Karpas-422 (cell line): ENCODE measurements around the gene FUOM. TPM values are rescaled to one million over a fixed set of nuclear protein-coding genes. Genes with fewer than 3 reads are reported as not detected.

Source experiments
- DNase-seq: peaks from one replicate; pipeline ENCODE4 v3.0.0-alpha.2; 2015
- H2AFZ ChIP-seq: fragments of 200-600 bp; sonication (generic); 2 replicates; pipeline ENCODE4 v1.6.1; 2014; ENCODE audit warnings: antibody characterized with exemption, low read length, mixed read lengths
- H3K27ac ChIP-seq: fragments of 200-600 bp; sonication (generic); 2 replicates; pipeline ENCODE4 v1.5.1; 2014; ENCODE audit warnings: mild to moderate bottlenecking, low read length, moderate library complexity
- H3K27me3 ChIP-seq: fragments of 200-600 bp; sonication (generic); 2 replicates; pipeline ENCODE4 v1.6.1; 2014; ENCODE audit warnings: low read length, mixed read lengths
- H3K36me3 ChIP-seq: fragments of 200-600 bp; sonication (generic); 2 replicates; pipeline ENCODE4 v1.6.1; 2014; ENCODE audit warnings: low read length, mixed read lengths; ENCODE audit not compliant: insufficient read depth
- H3K4me1 ChIP-seq: fragments of 200-600 bp; sonication (generic); 2 replicates; pipeline ENCODE4 v1.6.1; 2014; ENCODE audit warnings: mild to moderate bottlenecking, low read length, mixed read lengths
- H3K4me2 ChIP-seq: fragments of 200-600 bp; sonication (generic); 2 replicates; pipeline ENCODE4 v1.6.1; 2014; ENCODE audit warnings: low read length, low read depth, mild to moderate bottlenecking; ENCODE audit not compliant: poor library complexity, severe bottlenecking
- H3K4me3 ChIP-seq: fragments of 200-600 bp; sonication (generic); 2 replicates; pipeline ENCODE4 v1.5.1; 2014; ENCODE audit warnings: mild to moderate bottlenecking, antibody characterized with exemption, low read length, mixed read lengths
- H3K79me2 ChIP-seq: fragments of 200-600 bp; sonication (generic); 2 replicates; pipeline ENCODE4 v1.6.1; 2014; ENCODE audit warnings: mild to moderate bottlenecking, low read length, mixed read lengths
- H3K9ac ChIP-seq: fragments of 200-600 bp; sonication (generic); 2 replicates; pipeline ENCODE4 v1.6.0; 2014; ENCODE audit warnings: low read length
- H3K9me2 ChIP-seq: fragments of 200-600 bp; sonication (generic), shearing (Covaris generic); replicated peaks from 2 replicates; pipeline ENCODE4 v1.6.0; 2014; ENCODE audit warnings: mild to moderate bottlenecking, low read length, moderate library complexity; ENCODE audit not compliant: insufficient read depth
- H3K9me3 ChIP-seq: fragments of 300-700, 200-600 bp; sonication (generic); 2 replicates; pipeline ENCODE4 v1.6.1; 2014; ENCODE audit warnings: low read length, mixed read lengths
- H4K20me1 ChIP-seq: fragments of 200-600 bp; sonication (generic); 2 replicates; pipeline ENCODE4 v1.6.1; 2014; ENCODE audit warnings: mild to moderate bottlenecking, antibody characterized with exemption, low read length, low read depth; ENCODE audit not compliant: insufficient read depth
- total RNA-seq: library from RNA; depleted of rRNA; stranded (reverse); fragments of >200 nt; shearing (Covaris generic); gene quantifications from 2 replicates; pipeline ENCODE4 v1.2.3, GENCODE V29; 2014; ENCODE audit warnings: low replicate concordance

FUOM gene
- total RNA-seq, 1 experiment from 2014 or later, result 0.97 TPM

GRCh38 chr10:133353988-133354605, 3.7 kb downstream of the FUOM start:
- H3K4me1 ChIP-seq, result peaks cover 5% of the 10 kb centered on the region; the same call in 1 of the 2 replicates
- no peaks in the 10 kb centered on the region for H3K79me2 ChIP-seq
- no peaks in the 10 kb centered on the region for H3K36me3 ChIP-seq
- no peak overlapping the region for H3K9ac ChIP-seq
- no peak for DNase-seq
- H3K9me2 ChIP-seq, result no peaks in the 10 kb centered on the region
- no peaks in the 10 kb centered on the region for H4K20me1 ChIP-seq
- H3K4me3 ChIP-seq, result no peak overlapping the region
- no peaks in the 10 kb centered on the region for H3K27me3 ChIP-seq
- no peaks in the 10 kb centered on the region for H3K9me3 ChIP-seq
- H3K27ac ChIP-seq, result no peak overlapping the region
- no peak overlapping the region for H3K4me2 ChIP-seq
- no peak overlapping the region for H2AFZ ChIP-seq

DNA sequence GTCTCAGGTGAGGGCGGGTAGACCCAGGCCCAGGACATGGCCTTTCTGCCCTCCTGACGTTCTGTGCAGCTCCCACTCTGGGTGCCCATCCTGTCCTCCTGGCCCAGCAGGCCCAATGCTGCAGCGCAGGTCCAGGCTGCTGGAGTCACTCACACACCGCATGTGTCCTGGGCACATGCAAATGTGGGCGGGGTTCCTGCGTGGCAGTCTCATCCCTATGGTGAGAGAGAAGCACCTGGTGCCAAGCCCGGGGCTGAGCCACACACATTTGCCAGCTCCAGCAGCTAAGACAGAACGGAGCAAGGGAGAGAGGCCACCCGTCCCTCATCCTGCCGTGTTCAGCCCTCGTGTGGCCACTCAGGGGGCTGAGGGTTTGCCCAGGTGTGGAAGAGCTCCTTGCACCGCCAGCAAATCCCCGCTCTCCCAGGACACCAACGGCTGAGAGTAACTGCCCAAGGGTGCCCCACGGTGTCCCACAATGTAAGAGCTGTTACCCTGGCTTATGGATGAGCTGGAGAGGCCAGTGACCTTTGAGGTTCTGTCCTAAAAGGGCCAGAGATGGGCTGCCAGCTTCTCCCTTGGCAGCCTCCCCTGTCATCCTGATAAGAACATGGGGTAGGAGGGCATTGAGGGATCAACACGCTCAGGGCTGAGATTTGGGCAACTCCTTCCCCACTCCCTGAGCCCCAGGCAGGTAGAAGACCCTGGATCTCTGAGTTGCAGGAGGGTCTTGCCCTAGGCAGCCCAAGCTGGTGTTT, 4.4 kb downstream of the FUOM start:
- H3K79me2 ChIP-seq, result no peaks in the 10 kb centered on the region
- no peak overlapping the region for H3K4me2 ChIP-seq
- no peaks in the 10 kb centered on the region for H3K27me3 ChIP-seq
- peaks cover 5% of the 10 kb centered on the region; the same call in 1 of the 2 replicates for H3K4me1 ChIP-seq
- no peaks in the 10 kb centered on the region for H3K9me2 ChIP-seq
- H4K20me1 ChIP-seq, result no peaks in the 10 kb centered on the region
- H3K9ac ChIP-seq, result no peak overlapping the region
- no peak overlapping the region for H2AFZ ChIP-seq
- H3K36me3 ChIP-seq, result no peaks in the 10 kb centered on the region
- DNase-seq, result no peak
- no peak overlapping the region for H3K4me3 ChIP-seq
- no peaks in the 10 kb centered on the region for H3K9me3 ChIP-seq
- H3K27ac ChIP-seq, result no peak overlapping the region

- DNase-seq, result no peak
- Histone ChIP-seq H3K27me3 (no peaks in the 10 kb centered on the region), H3K9ac (no peak overlapping the region), H3K4me3 (no peak overlapping the region), H3K79me2 (no peaks in the 10 kb centered on the region), H3K4me2 (no peak overlapping the region), H3K36me3 (no peaks in the 10 kb centered on the region), H4K20me1 (no peaks in the 10 kb centered on the region), H3K9me2 (no peaks in the 10 kb centered on the region), H3K27ac (no peak overlapping the region), H2AFZ (no peak overlapping the region), H3K9me3 (no peaks in the 10 kb centered on the region), H3K4me1 (no peaks in the 10 kb centered on the region)
Observed at GRCh38 chr10:133351408-133352318, 6.2 kb downstream of the FUOM start.

DNA sequence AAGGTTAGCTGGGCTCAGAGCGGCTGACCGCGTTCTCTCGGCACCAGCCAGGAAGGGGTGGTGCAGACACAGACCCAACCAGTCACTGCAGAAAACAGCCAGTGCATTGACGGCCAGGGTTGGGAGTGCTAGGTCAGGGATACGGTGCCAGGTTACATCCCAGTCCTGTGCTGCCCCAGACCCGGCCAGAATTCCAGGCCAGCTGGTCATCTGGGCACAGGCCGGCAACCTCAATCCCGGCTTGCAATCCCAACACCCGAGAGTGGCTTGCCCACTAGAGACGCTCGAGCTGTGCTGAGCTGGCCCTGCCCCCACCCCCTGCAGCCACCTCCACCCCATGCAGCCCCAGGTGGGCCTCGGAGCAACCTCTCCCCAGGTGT, 6.9 kb downstream of the FUOM start:
- H3K9ac ChIP-seq, result no peak overlapping the region
- H2AFZ ChIP-seq, result no peak overlapping the region
- H3K79me2 ChIP-seq, result no peaks in the 10 kb centered on the region
- H4K20me1 ChIP-seq, result no peaks in the 10 kb centered on the region
- H3K4me3 ChIP-seq, result no peak overlapping the region
- DNase-seq, result no peak
- H3K27me3 ChIP-seq, result no peaks in the 10 kb centered on the region
- no peaks in the 10 kb centered on the region for H3K9me2 ChIP-seq
- H3K9me3 ChIP-seq, result no peaks in the 10 kb centered on the region
- no peak overlapping the region for H3K27ac ChIP-seq
- H3K36me3 ChIP-seq, result no peaks in the 10 kb centered on the region
- no peaks in the 10 kb centered on the region for H3K4me1 ChIP-seq
- H3K4me2 ChIP-seq, result no peak overlapping the region

DNA sequence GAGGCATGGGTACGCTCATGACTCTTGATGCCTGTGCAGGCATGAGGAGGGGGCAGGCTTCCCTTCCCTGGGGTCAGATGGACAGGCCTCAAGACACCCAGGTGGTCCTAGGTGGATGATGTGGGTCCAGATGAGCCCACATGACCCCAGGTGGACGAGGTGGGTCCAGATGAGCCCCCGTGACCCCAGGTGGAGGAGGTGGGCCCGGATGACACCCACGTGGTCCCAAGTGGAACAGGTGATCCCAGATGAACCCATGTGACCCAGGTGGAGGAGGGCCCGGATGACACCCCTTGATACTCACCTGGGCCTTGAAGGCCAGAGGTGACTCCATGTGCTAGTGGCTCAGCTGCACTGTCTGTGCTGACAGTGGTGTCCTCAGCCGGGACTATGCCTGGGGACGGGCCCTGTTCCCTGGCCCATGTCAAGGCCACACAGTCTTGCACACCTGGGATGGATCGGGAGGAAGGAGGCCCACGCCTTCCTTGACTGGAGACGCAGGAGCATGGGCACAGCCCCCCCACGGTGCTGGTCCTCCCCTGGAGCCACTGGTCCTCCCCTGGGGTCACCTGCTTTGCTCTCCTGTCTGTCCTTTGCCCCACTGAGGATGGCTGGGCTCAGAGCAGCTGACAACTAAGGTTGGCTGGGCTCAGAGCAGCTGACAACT, 7.4 kb downstream of the FUOM start:
- Histone ChIP-seq H4K20me1 (no peaks in the 10 kb centered on the region), H3K9me3 (no peaks in the 10 kb centered on the region), H3K4me2 (no peak overlapping the region), H3K4me3 (no peak overlapping the region), H3K9me2 (no peaks in the 10 kb centered on the region), H3K79me2 (no peaks in the 10 kb centered on the region), H3K36me3 (no peaks in the 10 kb centered on the region), H3K9ac (no peak overlapping the region), H2AFZ (no peak overlapping the region), H3K4me1 (no peaks in the 10 kb centered on the region), H3K27ac (no peak overlapping the region), H3K27me3 (no peaks in the 10 kb centered on the region)
- DNase-seq, result no peak

GRCh38 chr10:133349577-133350011, 8.2 kb downstream of the FUOM start:
- H4K20me1 ChIP-seq, result no peaks in the 10 kb centered on the region
- H3K9ac ChIP-seq, result no peak overlapping the region
- no peak overlapping the region for H3K4me3 ChIP-seq
- no peak overlapping the region for H3K27ac ChIP-seq
- H3K4me2 ChIP-seq, result no peak overlapping the region
- no peaks in the 10 kb centered on the region for H3K9me3 ChIP-seq
- no peaks in the 10 kb centered on the region for H3K36me3 ChIP-seq
- no peak overlapping the region for H2AFZ ChIP-seq
- no peak for DNase-seq
- H3K9me2 ChIP-seq, result no peaks in the 10 kb centered on the region
- H3K27me3 ChIP-seq, result no peaks in the 10 kb centered on the region
- no peaks in the 10 kb centered on the region for H3K4me1 ChIP-seq
- no peaks in the 10 kb centered on the region for H3K79me2 ChIP-seq

- no peaks in the 10 kb centered on the region for H3K36me3 ChIP-seq
- no peaks in the 10 kb centered on the region for H3K4me1 ChIP-seq
- DNase-seq, result no peak
- no peak overlapping the region for H3K4me3 ChIP-seq
- H3K9me3 ChIP-seq, result no peaks in the 10 kb centered on the region
- no peaks in the 10 kb centered on the region for H3K27me3 ChIP-seq
- no peak overlapping the region for H2AFZ ChIP-seq
- no peak overlapping the region for H3K27ac ChIP-seq
- no peaks in the 10 kb centered on the region for H3K79me2 ChIP-seq
- no peak overlapping the region for H3K4me2 ChIP-seq
- no peaks in the 10 kb centered on the region for H3K9me2 ChIP-seq
- no peaks in the 10 kb centered on the region for H4K20me1 ChIP-seq
- no peak overlapping the region for H3K9ac ChIP-seq
Observed at GRCh38 chr10:133349160-133349568, 8.7 kb downstream of the FUOM start.
